ENCODE results near the gene PPP1R27.

The PPP1R27 gene

DNA sequence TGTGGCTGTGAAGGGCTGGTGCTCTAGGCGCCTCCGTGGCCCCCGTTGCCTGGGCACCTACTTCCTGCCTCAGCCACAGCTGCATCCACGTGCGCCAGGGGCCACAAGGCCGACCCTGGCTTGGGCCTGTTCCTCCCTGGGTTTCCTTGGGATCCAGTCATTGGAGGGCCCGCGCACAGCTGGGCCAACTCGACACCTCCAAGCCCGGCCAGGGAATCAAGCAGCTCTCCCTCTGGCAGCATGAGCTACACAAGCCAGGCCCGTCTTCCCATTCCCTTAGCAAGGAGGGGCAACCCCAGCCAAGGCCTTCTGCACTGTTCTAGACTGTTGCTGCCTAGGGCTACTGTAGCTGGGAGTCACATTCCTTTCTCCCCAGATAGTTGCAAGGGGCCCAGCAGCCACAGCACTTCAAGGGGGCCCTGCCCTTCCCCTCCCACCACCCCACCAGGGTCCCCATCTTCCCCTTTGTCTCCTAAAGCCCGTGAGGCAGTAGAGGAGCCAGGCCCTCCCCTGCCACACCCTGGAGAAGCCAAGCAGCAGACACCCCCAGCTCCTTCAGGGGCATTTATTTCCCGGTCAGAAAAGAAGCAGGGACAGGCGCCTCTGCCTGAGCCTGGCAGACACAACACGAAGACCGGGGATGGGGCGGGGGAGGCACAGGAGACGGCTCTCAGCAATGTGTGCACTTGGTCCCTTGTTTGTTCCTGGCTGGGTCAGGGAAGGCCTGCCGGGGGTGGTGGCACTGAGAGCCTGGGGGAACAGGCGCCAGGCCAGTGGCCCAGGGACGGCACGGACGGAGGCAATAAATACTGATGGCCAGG lies 32.5 kb upstream of the PPP1R27 start:
- H3K9ac ChIP-seq (ENCODE audit: low read length), result no peak overlapping the region
- H3K27ac ChIP-seq (ENCODE audit: low read depth, low read length), result peak overlapping the region; percentile 15
- peaks cover 12% of the 10 kb centered on the region for H3K4me1 ChIP-seq (ENCODE audit: control insufficient read depth, insufficient read depth, low read length)
- H3K36me3 ChIP-seq (ENCODE audit: control insufficient read depth, insufficient read depth, low read length), result peaks cover 11% of the 10 kb centered on the region
- H3K4me3 ChIP-seq (ENCODE audit: low read length), result no peak overlapping the region
- no peaks in the 10 kb centered on the region for H3K27me3 ChIP-seq (ENCODE audit: control insufficient read depth, insufficient read depth, low read length)

DNA sequence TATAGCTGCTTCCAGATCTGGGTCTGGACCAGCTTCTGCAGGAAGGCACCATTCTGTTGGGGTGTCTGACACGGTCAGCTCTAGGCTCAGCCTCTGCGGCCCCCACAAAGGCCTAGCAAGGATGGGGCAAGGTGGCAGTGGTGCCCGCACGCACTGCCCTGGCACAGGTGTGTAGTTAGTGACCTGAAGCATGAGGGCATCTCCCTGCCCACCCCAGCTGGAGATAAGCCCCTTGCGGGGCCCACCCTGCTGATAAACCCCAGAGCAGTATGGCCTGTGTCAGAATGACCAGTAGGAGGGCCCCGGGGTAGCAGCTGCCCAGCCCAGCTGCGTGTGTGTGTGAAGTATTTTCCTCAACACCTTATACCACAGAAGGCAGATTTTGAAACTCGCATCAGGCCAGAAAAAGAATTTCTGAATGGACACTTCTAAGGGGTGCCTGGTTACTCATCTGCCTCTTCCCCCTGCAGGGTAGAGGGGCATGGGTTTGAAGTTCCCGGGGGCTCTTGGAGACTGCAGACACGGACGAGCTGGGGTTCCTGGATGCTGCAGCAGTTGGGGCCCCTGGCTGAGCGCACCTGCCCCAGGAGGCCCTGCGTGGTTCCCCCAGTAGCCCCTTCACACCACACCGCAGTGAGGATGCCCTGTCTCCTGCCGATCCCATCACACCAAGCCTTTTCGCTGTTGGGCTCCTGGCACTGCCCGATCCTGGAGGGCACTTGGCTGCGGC lies 31.8 kb upstream of the PPP1R27 start:
- Histone ChIP-seq H3K9ac (ENCODE audit: low read length) (peak overlapping the region; percentile 32), H3K27ac (ENCODE audit: low read depth, low read length) (peak overlapping the region; percentile 15), H3K36me3 (ENCODE audit: control insufficient read depth, insufficient read depth, low read length) (peaks cover 11% of the 10 kb centered on the region), H3K4me1 (ENCODE audit: control insufficient read depth, insufficient read depth, low read length) (peaks cover 9% of the 10 kb centered on the region), H3K27me3 (ENCODE audit: control insufficient read depth, insufficient read depth, low read length) (no peaks in the 10 kb centered on the region), H3K4me3 (ENCODE audit: low read length) (no peak overlapping the region)

DNA sequence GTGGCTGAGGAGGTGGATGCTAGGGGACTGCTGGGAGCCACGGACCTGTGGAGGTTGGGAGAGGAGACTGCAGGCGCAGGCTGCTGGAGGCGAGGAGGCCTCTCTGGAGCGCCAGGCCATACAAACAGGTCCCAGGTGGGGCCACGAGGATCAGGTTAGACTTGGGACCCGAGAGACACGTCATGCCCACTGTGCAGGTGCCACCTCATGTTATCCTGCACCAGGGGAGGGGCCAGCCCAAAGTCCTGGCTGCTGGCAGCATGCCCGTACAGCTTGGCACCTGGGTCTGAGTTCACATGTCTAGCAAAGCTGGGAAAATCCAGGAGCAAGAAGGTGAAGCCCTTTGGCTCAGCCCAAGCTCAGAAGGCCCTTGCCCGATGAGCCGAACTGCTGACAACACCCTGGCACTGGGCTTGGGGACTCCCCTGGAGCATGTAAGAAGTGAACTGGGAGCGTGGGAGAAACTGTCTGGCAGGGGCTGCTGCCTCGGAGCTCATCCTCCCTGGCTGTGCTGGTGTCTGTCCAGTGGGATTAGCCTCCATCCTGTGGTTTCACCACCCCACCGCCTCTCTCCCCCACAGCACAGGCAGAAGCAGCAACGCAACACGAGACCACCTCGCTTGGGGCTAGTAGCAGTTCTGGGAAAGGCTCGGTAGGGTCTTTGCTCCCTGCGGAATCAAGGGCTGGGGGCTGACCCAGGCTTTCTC lies 31.0 kb upstream of the PPP1R27 start:
- H3K36me3 ChIP-seq (ENCODE audit: control insufficient read depth, insufficient read depth, low read length), result peaks cover 11% of the 10 kb centered on the region
- no peaks in the 10 kb centered on the region for H3K27me3 ChIP-seq (ENCODE audit: control insufficient read depth, insufficient read depth, low read length)
- H3K27ac ChIP-seq (ENCODE audit: low read depth, low read length), result no peak overlapping the region
- H3K4me1 ChIP-seq (ENCODE audit: control insufficient read depth, insufficient read depth, low read length), result peaks cover 12% of the 10 kb centered on the region
- no peak overlapping the region for H3K4me3 ChIP-seq (ENCODE audit: low read length)
- H3K9ac ChIP-seq (ENCODE audit: low read length), result peak overlapping the region; percentile 32

DNA sequence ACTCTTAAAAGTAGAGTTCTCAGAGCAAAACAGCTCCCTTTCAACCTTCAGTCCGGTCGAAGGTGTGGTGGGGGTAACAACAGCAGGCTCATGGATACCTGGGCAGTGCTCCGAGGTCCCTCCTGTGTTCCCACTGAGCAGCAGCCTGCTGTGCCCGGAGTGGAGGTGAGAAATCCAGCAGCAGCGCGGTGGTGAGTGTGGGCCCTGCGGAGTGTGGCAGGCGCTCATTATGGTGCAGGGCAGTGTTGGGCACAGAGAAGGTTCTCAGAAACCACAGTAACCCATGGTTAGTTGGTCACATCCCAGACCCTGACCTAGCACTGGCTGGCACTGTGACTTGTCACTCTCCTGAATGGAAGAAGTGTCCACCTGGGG lies 30.5 kb upstream of the PPP1R27 start:
- peaks cover 11% of the 10 kb centered on the region for H3K36me3 ChIP-seq (ENCODE audit: control insufficient read depth, insufficient read depth, low read length)
- H3K9ac ChIP-seq (ENCODE audit: low read length), result no peak overlapping the region
- peaks cover 12% of the 10 kb centered on the region for H3K4me1 ChIP-seq (ENCODE audit: control insufficient read depth, insufficient read depth, low read length)
- H3K27ac ChIP-seq (ENCODE audit: low read depth, low read length), result no peak overlapping the region
- H3K4me3 ChIP-seq (ENCODE audit: low read length), result no peak overlapping the region
- no peaks in the 10 kb centered on the region for H3K27me3 ChIP-seq (ENCODE audit: control insufficient read depth, insufficient read depth, low read length)

DNA sequence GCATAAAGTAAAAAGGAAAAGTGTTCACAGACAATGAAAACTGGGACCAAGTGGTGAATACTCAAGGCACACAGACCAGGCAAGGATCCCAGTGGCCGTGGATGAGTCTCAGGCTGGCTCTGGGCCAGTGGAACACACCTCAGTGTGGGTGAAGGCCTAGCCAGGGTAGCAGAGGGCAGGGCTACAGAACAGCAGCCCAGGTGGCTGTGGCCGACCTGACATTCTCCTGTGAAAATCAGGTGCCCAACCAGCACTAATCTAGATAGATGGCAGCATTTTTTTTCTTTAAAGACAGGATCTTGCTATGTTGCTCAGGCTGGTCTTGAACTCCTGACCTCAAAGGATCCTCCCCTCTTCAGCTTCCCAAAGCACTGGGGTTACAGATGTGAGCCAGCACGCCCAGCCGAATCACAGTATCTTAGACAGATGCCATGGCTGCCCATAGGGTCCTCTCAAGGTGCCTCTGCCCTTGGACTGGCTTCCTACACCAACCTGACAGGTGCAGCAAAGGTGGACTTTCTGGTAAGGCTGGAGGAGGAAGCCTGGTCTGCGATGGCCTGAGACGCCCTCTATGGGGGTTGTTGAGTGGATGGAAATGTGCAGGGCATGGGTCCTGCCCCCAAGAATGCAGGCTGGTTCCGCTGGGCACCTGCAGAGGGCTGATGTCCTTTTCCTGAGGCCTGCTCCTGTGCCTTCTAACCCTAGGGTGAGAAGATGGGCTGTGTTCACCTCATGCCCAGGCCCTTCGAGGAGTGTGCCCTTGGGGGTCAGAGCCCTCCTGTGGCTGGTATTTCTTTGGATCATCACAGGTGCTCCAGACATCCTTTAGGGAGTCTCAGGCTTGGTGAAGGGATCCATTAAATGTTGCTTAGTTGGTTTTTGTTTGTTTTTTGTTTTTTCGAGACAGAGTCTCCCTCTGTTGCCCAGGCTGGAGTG lies 29.3 kb upstream of the PPP1R27 start:
- Histone ChIP-seq H3K4me3 (ENCODE audit: low read length) (no peak overlapping the region), H3K27me3 (ENCODE audit: control insufficient read depth, insufficient read depth, low read length) (no peaks in the 10 kb centered on the region), H3K4me1 (ENCODE audit: control insufficient read depth, insufficient read depth, low read length) (peaks cover 13% of the 10 kb centered on the region), H3K9ac (ENCODE audit: low read length) (no peak overlapping the region), H3K36me3 (ENCODE audit: control insufficient read depth, insufficient read depth, low read length) (peaks cover 9% of the 10 kb centered on the region), H3K27ac (ENCODE audit: low read depth, low read length) (no peak overlapping the region)

DNA sequence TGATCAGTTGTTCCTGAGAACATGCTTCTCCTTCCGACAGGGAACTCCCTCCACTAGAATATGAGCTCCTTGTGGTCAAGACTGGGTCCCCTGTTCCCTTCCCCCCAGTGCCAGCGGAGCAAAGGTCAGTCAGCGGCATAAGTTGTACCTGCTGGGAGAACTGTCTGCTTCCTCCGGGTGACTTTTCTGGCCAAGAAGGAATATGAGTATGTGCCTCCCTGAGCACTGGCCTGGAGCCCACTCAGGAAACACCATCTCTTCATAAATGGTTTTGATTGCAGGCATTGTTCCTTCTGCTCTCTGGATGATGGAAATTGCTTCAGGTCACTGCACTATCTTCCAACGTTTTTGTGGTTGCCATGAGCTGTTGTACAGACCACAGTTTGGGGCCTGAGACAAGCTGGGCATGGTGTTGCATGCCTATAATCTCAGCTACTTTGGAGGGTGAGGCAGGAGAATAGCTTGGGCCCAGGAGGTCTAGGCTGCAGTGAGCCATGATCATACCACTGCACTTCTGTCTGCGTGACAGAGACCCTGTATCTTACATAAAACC lies 28.3 kb upstream of the PPP1R27 start:
- no peak overlapping the region for H3K27ac ChIP-seq (ENCODE audit: low read depth, low read length)
- H3K36me3 ChIP-seq (ENCODE audit: control insufficient read depth, insufficient read depth, low read length), result peaks cover 7% of the 10 kb centered on the region
- H3K27me3 ChIP-seq (ENCODE audit: control insufficient read depth, insufficient read depth, low read length), result no peaks in the 10 kb centered on the region
- H3K4me3 ChIP-seq (ENCODE audit: low read length), result no peak overlapping the region
- H3K4me1 ChIP-seq (ENCODE audit: control insufficient read depth, insufficient read depth, low read length), result peaks cover 18% of the 10 kb centered on the region
- H3K9ac ChIP-seq (ENCODE audit: low read length), result no peak overlapping the region

DNA sequence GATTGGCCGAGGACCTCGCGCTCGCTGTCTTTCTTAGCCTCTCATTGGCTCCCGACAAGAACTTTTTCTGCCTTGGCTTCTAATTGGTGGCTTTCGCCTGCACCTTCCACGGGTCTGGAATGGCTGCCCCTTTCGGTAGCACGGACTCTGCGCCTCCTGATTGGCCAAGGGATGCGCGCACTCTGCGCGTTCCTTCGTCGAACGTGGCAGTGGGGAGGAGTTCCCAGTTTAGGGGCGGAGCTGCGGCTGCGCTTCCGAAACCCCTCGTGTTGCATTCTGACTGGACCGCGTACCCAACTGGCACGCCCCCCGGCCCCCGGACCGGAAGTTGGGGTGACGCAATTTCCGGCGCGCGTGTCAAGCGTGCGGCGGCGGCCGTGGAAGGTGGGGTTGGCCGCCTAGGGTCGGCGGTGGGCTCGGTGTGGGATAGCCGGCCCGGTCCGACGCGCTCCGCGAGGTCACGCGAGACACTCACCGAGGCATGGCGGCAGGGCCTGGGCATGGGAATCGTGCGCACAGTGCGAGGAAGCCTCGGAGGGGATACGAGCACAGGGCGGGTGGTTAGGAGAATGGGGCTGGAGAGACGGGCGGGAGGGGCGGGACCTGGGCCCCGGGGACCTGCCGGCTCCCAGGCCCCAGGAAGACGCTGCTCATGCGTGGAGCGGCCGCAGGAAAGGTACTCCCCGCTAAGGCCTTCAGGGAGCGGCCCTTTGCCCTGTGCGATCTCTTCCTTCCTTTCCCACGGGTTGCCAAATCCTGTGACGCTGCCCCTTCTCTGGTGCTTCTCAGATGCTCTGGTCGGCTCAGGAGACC lies 26.1 kb upstream of the PPP1R27 start:
- Histone ChIP-seq H3K4me3 (ENCODE audit: low read length) (peak overlapping the region; percentile 82), H3K27ac (ENCODE audit: low read depth, low read length) (peak overlapping the region; percentile 95), H3K36me3 (ENCODE audit: control insufficient read depth, insufficient read depth, low read length) (peaks cover 11% of the 10 kb centered on the region), H3K9ac (ENCODE audit: low read length) (peak overlapping the region; percentile 96), H3K27me3 (ENCODE audit: control insufficient read depth, insufficient read depth, low read length) (no peaks in the 10 kb centered on the region), H3K4me1 (ENCODE audit: control insufficient read depth, insufficient read depth, low read length) (peaks cover 16% of the 10 kb centered on the region)

DNA sequence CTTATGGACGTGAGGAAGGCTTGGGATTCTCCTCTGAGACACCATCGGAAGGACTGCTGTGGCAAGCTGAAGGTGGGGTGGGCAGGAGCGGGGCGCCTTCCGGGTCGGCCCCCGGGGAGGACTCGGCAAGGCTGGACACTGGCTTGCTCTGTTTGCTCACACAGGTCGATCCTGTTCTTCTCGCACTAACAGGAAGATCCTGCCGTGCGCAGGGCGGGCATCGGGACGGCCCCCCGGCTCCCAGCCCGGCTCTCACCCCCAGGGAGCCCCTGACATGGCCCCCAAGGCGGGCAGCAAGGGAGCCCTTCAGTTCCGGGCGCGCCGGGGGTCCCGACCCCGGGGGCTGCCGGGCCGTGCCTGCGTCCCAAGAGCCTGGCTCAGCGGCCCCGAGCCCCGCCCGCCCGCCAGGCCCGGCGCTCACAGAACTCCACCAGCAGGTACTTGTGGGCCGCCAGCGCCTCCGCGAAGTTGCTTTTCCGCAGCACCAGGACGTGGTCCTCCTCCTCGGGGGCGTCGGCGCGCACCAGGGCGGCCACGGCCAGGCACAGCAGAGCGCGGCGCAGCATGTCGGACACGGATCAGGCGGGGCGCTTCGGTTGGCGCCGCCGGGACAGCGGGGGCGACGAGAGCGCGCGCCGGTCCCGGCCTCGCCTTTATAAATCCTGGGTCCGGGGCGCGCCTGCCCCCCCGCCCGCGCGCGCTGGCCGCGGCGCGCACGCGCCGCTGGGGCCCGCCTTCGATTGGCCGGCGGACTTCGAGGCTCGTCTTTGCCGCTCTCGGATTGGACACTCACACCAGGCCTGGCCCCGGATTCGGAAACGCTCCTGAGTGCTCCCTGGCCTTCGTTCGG lies 25.3 kb upstream of the PPP1R27 start, which contains the start of gene P4HB:
P4HB (minus strand) TSS at position 630 of the 850 bp plus-strand sequence; CDS start at position 566, 64 bp downstream.
- Histone ChIP-seq H3K27me3 (ENCODE audit: control insufficient read depth, insufficient read depth, low read length) (no peaks in the 10 kb centered on the region), H3K4me1 (ENCODE audit: control insufficient read depth, insufficient read depth, low read length) (peaks cover 16% of the 10 kb centered on the region), H3K4me3 (ENCODE audit: low read length) (peak within 1 kb of the TSS; percentile 95), H3K27ac (ENCODE audit: low read depth, low read length) (peak within 1 kb of the TSS; percentile 95), H3K9ac (ENCODE audit: low read length) (peak within 1 kb of the TSS; percentile 96), H3K36me3 (ENCODE audit: control insufficient read depth, insufficient read depth, low read length) (peaks cover 15% of the 10 kb centered on the region)

DNA sequence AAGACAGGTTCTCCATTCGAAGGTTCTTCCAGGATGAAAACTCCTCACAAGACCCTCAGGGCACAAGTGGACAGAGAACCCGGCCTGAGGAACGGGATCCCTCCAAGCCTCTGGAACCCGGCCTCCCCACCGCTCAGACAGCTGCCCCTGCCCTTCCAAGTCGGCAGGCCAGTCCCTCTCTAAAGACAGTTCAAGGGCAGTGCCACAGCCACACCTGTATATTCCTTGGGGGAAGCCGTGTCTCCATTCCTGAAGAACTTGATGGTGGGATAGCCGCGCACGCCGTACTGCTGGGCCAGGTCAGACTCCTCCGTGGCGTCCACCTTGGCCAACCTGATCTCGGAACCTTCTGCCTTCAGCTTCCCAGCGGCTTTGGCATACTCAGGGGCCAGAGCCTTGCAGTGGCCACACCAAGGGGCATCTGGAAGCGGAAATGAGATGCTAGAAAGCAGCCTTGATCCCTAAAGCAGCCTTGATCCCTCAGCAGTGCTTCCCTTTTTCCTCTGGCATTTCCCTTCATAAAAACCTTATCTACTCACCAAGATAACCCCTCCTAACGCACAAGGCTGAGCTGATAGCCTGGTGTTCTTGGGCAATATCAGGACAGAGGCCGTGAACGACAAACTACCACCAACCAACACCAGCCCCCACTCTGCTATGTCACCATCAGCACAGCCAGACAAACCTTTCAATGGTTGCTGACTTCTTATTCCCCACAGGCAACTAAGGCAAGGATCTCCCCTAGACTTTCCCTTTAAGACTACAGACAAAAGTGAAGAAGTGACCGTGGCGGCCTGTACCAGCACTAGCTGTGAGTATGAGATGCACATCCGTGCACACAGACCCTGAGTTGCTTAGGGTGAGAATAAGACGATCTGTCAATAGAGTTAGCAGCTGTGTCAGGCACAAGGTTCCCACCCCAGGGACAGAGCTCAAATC lies 24.4 kb upstream of the PPP1R27 start:
- Histone ChIP-seq H3K4me1 (ENCODE audit: control insufficient read depth, insufficient read depth, low read length) (peaks cover 16% of the 10 kb centered on the region), H3K4me3 (ENCODE audit: low read length) (peak overlapping the region; percentile 95), H3K27ac (ENCODE audit: low read depth, low read length) (peak overlapping the region; percentile 90), H3K9ac (ENCODE audit: low read length) (peak overlapping the region; percentile 40), H3K36me3 (ENCODE audit: control insufficient read depth, insufficient read depth, low read length) (peaks cover 20% of the 10 kb centered on the region), H3K27me3 (ENCODE audit: control insufficient read depth, insufficient read depth, low read length) (no peaks in the 10 kb centered on the region)

Measured in rectal smooth muscle tissue (tissue), 1 donor.